Nephron (organoid): ENCODE measurements around the gene EFHC2.
"Not testable (repeated sequence)": the region's sequence is repeated elsewhere in the genome, so short reads cannot be mapped to it uniquely, and the experiment has no call there.

Experiments used
- H3K27ac Mint-ChIP-seq, 3 experiments: 2 replicates each; pipeline ENCODE4 v1.8.0; 2020; ENCODE audit warnings: mixed read lengths in 3 of 3, mild to moderate bottlenecking in 2 of 3, moderate library complexity in 1 of 3
- H3K27me3 Mint-ChIP-seq: 2 replicates; pipeline ENCODE4 v1.8.0; 2021; ENCODE audit warnings: low read depth, mild to moderate bottlenecking, moderate library complexity, mixed read lengths
- H3K36me3 Mint-ChIP-seq: 2 replicates; pipeline ENCODE4 v1.8.0; 2020; ENCODE audit warnings: low read depth, mixed read lengths
- H3K4me1 Mint-ChIP-seq: 2 replicates; pipeline ENCODE4 v1.8.0; 2020; ENCODE audit warnings: mixed read lengths
- H3K4me3 Mint-ChIP-seq, 3 experiments: 2 replicates each; pipeline ENCODE4 v1.8.0; 2020; ENCODE audit warnings: mild to moderate bottlenecking in 3 of 3, mixed read lengths in 3 of 3, moderate library complexity in 2 of 3
- H3K9me3 Mint-ChIP-seq: 2 replicates; pipeline ENCODE4 v1.8.0; 2020; ENCODE audit warnings: mixed read lengths
- CTCF ChIP-seq, 3 experiments: fragments of 200-600 bp; sonication (generic); IDR thresholded peaks; one replicate each; pipeline ENCODE4 v1.5.0; 2021; ENCODE audit warnings: antibody characterized with exemption in 3 of 3; ENCODE audit not compliant: unreplicated experiment in 3 of 3

Gene EFHC2

DNA sequence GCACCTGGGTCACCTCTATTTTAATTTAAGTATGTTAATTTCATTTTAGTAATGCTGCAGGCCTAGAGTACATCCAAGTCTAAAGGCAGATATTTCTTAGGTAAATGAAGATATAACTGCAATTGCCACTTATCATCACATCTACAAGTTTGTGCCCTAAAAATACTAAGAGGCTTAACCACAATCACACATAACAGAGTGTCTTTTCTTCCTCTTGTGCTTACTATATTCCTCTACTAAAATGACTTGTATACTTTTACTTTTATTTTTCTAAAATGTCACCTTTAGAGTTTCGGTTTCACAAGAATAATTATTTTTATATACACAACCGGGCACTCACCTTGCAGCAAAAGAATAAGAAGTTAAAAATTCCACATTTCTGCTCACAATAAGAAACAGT is 77.9 kb downstream of the EFHC2 start:
- no peaks in the 10 kb centered on the region for H3K36me3 Mint-ChIP-seq
- no peak overlapping the region for H3K27ac Mint-ChIP-seq
- no peak for TF ChIP-seq CTCF (IDR thresholded peaks at IDR 0.05; ENCODE audit: unreplicated experiment in 3 of 3)
- H3K4me3 Mint-ChIP-seq, result no peak overlapping the region
- H3K9me3 Mint-ChIP-seq, result peaks cover 6% of the 10 kb centered on the region
- H3K27me3 Mint-ChIP-seq, result no peaks in the 10 kb centered on the region
- H3K4me1 Mint-ChIP-seq, result no peaks in the 10 kb centered on the region

DNA sequence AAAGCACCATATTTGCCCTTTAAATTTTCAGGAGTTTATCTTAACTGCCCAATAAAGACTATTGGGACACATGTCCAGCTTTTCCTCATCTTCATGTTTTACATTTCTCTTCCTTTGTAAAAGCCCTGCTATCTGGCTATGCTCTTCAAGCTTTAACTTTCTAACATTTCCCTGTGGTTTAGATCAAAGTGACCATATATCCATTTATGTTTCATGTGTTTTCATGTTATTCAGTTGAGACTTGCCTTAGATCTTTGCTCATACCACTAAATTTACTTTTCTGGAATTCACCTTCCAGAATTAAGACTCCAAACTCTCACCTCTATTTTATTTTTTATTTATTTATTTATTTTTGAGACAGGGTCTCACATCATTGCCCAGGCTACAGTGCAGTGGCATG is 78.5 kb downstream of the EFHC2 start:
- no peak overlapping the region for H3K4me3 Mint-ChIP-seq
- TF ChIP-seq CTCF (IDR thresholded peaks at IDR 0.05; ENCODE audit: unreplicated experiment in 3 of 3), result no peak

GRCh38 chrX:44261286-44261685 is 82.2 kb downstream of the EFHC2 start:
- Mint-ChIP-seq H3K9me3 (peaks cover 21% of the 10 kb centered on the region), H3K27ac (no peak overlapping the region), H3K36me3 (no peaks in the 10 kb centered on the region), H3K4me1 (no peaks in the 10 kb centered on the region), H3K27me3 (no peaks in the 10 kb centered on the region), H3K4me3 (no peak overlapping the region)
- no peak for TF ChIP-seq CTCF (IDR thresholded peaks at IDR 0.05; ENCODE audit: unreplicated experiment in 3 of 3)

More for the DNA sequence above, 78.5 kb downstream of the EFHC2 start:
- Mint-ChIP-seq H3K27me3 (no peaks in the 10 kb centered on the region), H3K9me3 (peaks cover 6% of the 10 kb centered on the region), H3K27ac (no peak overlapping the region), H3K36me3 (no peaks in the 10 kb centered on the region), H3K4me1 (no peaks in the 10 kb centered on the region)

DNA sequence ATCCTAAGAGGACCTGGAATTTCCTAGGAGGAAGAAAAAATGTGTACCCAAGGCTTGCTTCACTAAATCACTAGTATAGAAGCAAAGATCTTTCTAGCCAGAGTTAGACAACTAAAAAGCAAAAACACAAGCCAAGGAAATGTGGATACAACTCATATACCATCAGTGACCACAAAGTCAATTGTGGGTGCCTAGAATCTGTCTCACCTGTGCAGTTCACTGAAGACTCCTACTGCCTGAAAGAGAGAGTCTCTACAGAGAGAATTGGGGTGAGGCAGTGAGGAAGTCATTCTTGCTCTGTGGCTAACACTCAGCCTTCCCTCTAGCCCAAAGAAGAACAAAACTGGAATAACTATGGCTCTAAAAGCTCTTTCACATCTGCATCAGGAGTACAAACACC is 82.9 kb downstream of the EFHC2 start:
- no peaks in the 10 kb centered on the region for H3K4me1 Mint-ChIP-seq
- H3K27ac Mint-ChIP-seq, result no peak overlapping the region
- H3K27me3 Mint-ChIP-seq, result no peaks in the 10 kb centered on the region
- H3K36me3 Mint-ChIP-seq, result peaks cover 5% of the 10 kb centered on the region
- H3K4me3 Mint-ChIP-seq, result no peak overlapping the region
- TF ChIP-seq CTCF (IDR thresholded peaks at IDR 0.05; ENCODE audit: unreplicated experiment in 3 of 3), result no peak
- H3K9me3 Mint-ChIP-seq, result peaks cover 26% of the 10 kb centered on the region

DNA sequence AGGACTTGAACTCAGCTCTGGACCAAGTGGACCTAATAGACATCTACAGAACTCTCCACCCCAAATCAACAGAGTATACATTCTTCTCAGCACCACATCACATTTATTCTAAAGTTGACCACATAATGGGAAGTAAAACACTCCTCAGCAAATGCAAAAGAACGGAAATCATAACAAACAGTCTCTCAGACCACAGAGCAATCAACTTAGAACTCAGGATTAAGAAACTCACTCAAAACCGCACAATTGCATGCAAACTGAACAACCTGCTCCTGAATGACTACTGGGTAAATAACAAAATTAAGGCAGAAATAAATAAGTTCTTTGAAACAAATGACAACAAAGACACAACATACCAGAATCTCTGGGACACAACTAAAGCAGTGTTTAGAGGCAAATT is 87.7 kb downstream of the EFHC2 start:
- H3K4me3 Mint-ChIP-seq, H3K4me1 Mint-ChIP-seq, H3K36me3 Mint-ChIP-seq, H3K27me3 Mint-ChIP-seq, H3K27ac Mint-ChIP-seq: not testable (repeated sequence)
- peaks cover 34% of the 10 kb centered on the region for H3K9me3 Mint-ChIP-seq

- no peak for TF ChIP-seq CTCF (IDR thresholded peaks at IDR 0.05; ENCODE audit: unreplicated experiment in 3 of 3)
- Mint-ChIP-seq H3K36me3 (peaks cover 10% of the 10 kb centered on the region), H3K27ac (peak overlapping the region; percentile 54 to 71 (median 68)), H3K27me3 (no peaks in the 10 kb centered on the region), H3K9me3 (peaks cover 34% of the 10 kb centered on the region), H3K4me1 (no peaks in the 10 kb centered on the region), H3K4me3 (peak overlapping the region in 1 of 3 experiments; percentile 36)
Observed at GRCh38 chrX:44253575-44253942, 89.9 kb downstream of the EFHC2 start.

- H3K36me3 Mint-ChIP-seq, H3K4me1 Mint-ChIP-seq, H3K27me3 Mint-ChIP-seq: not testable (repeated sequence)
- Mint-ChIP-seq H3K27ac (peak overlapping the region; percentile 54 to 71 (median 68)), H3K4me3 (peak overlapping the region in 1 of 3 experiments; percentile 36), H3K9me3 (peaks cover 34% of the 10 kb centered on the region)
Observed at GRCh38 chrX:44252688-44253574, 90.5 kb downstream of the EFHC2 start.
